ENCODE data around the gene NHS.

DNA sequence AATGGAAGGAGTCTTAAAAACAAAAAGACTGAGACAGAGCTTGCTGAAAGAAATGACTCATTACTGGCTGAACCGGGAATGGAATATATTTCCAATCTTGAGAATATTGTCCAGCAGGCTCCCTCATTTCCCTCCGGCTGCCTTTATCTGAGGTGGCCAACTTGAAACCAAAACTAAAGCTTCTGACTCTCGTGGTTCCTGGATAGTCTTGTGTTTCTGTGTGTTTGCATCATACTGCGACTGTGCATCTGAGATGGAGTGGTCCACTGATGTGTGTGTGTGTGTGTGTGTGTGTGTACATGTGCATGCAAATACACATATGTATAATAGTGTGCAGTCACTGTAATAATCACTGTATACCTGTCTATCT, 216.7 kb downstream of the NHS start:
- TF ChIP-seq, protein P1, sequence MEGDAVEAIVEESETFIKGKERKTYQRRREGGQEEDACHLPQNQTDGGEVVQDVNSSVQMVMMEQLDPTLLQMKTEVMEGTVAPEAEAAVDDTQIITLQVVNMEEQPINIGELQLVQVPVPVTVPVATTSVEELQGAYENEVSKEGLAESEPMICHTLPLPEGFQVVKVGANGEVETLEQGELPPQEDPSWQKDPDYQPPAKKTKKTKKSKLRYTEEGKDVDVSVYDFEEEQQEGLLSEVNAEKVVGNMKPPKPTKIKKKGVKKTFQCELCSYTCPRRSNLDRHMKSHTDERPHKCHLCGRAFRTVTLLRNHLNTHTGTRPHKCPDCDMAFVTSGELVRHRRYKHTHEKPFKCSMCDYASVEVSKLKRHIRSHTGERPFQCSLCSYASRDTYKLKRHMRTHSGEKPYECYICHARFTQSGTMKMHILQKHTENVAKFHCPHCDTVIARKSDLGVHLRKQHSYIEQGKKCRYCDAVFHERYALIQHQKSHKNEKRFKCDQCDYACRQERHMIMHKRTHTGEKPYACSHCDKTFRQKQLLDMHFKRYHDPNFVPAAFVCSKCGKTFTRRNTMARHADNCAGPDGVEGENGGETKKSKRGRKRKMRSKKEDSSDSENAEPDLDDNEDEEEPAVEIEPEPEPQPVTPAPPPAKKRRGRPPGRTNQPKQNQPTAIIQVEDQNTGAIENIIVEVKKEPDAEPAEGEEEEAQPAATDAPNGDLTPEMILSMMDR (IDR thresholded peaks at IDR 0.05) = no peak
- no peak for TF ChIP-seq POLR2A (IDR thresholded peaks at IDR 0.05)
